ENCODE measurements around the gene FCHO2.
"Not testable (repeated sequence)": the region's sequence is repeated elsewhere in the genome, so short reads cannot be mapped to it uniquely, and the experiment has no call there.

Gene FCHO2

GRCh38 chr5:72956324-72957140 is 691 bp downstream of the FCHO2 start:
- H3K4me3 ChIP-seq (ENCODE audit: low read depth, low read length) = peak overlapping the region; percentile 72
- no peak for TF ChIP-seq CTCF (conservative IDR thresholded peaks at IDR 0.05; ENCODE audit: low read depth, low read length)
- DNase-seq (ENCODE audit: low read depth) = peak; percentile 72

GRCh38 chr5:72957337-72957736 is 1.5 kb downstream of the FCHO2 start:
- no peak for TF ChIP-seq CTCF (conservative IDR thresholded peaks at IDR 0.05; ENCODE audit: low read depth, low read length)
- H3K4me3 ChIP-seq (ENCODE audit: low read depth, low read length) = peak overlapping the region; percentile 72
- DNase-seq (ENCODE audit: low read depth) = no peak

- TF ChIP-seq CTCF (conservative IDR thresholded peaks at IDR 0.05; ENCODE audit: low read depth, low read length) = no peak
- no peak for DNase-seq (ENCODE audit: low read depth)
- no peak overlapping the region for H3K4me3 ChIP-seq (ENCODE audit: low read depth, low read length)
Observed at GRCh38 chr5:72959257-72959656, 3.4 kb downstream of the FCHO2 start.

GRCh38 chr5:72974481-72974880 is 18.6 kb downstream of the FCHO2 start:
- H3K4me3 ChIP-seq (ENCODE audit: low read depth, low read length); DNase-seq (ENCODE audit: low read depth): not testable (repeated sequence)

- not testable (repeated sequence) for DNase-seq (ENCODE audit: low read depth); H3K4me3 ChIP-seq (ENCODE audit: low read depth, low read length)
Observed at GRCh38 chr5:72976810-72977209, 21.0 kb downstream of the FCHO2 start.

- DNase-seq (ENCODE audit: low read depth) = no peak
- TF ChIP-seq CTCF (conservative IDR thresholded peaks at IDR 0.05; ENCODE audit: low read depth, low read length) = no peak
- H3K4me3 ChIP-seq (ENCODE audit: low read depth, low read length) = no peak overlapping the region
Observed at GRCh38 chr5:72985719-72986118, 29.9 kb downstream of the FCHO2 start.

GRCh38 chr5:72988769-72989168 is 32.9 kb downstream of the FCHO2 start:
- no peak overlapping the region for H3K4me3 ChIP-seq (ENCODE audit: low read depth, low read length)
- DNase-seq (ENCODE audit: low read depth) = peak; percentile 16
- no peak for TF ChIP-seq CTCF (conservative IDR thresholded peaks at IDR 0.05; ENCODE audit: low read depth, low read length)

GRCh38 chr5:72991394-72991793 is 35.6 kb downstream of the FCHO2 start:
- H3K4me3 ChIP-seq (ENCODE audit: low read depth, low read length) = no peak overlapping the region
- DNase-seq (ENCODE audit: low read depth) = no peak
- no peak for TF ChIP-seq CTCF (conservative IDR thresholded peaks at IDR 0.05; ENCODE audit: low read depth, low read length)
